HL-60/S4 treated with retinoic acid at 250 ng/mL for 4 days and 3 days (cell line): ENCODE measurements around the gene FBXL16.

Experiments used
- in situ Hi-C: fragments of 300-500 bp; cut with MboI; formaldehyde crosslinking; loops from 2 replicates; pipeline ENCODE4 v1.7.0; 2022; ENCODE audit warnings: low sequenced_read_pairs

The FBXL16 gene

DNA sequence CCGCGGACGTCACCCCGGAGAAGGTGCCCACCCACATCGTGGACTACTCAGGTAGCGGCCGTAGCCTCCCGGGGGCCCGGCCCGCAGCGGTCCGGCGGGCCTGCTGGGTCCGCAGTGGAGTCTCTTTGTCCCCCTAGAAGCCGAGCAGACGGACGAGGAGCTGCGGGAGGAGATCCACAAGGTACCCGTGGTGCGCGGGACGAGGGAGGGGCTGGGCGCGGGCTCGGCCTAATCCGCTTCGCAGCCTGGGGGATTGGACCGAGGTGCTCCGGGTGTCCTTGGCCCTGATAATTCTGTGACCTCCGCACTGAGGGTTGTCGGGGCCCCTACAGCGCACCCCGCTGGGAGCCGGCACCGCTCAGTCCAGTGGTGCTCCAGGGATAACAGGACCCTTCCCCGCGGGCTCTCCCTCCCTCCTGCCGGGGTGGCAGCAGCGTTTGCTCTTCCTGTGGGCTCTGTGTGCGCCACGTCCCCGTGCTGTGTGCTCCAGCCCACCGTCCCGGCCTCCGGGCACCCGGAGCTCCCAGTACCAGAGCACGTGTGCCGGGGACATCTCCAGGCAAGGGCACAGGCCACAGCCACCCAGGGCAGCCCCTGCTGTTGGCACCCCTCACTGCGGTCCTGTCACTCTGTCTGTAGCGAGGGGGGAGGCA lies 37.0 kb downstream of the FBXL16 start:
- in situ Hi-C loops: no loop called here

DNA sequence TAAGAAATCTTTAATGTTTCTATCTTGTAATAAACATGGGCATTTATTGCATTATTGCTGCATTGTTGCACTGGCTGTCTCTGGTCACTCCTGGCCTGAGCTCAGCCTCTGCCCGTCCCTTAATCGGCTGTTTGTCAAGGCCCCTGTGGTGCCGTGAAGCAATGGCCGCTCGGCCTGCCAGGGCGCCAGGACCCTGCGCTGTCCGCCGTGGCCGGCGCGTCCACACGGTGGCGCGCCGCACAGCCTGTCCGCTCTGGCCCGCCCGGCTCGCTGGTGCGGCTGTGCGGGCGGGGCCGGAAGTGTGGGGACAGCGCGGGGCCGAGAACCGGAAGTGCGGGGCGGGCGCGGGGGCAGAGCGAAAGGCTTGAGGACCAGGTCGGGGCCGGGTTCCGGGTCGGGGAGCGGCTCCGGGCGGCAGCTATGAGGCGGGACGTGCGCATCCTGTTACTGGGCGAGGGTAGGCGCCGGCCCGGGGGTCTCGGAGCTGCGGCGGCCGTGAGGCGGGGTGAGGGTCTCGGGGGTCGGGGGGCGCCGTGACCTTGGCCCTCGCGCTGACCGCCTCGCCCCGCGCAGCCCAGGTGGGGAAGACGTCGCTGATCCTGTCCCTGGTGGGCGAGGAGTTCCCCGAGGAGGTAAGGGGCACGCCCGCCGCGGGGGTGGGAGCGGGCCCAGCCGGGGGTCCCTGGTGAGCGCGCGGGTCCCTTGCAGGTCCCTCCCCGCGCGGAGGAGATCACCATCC lies 37.7 kb downstream of the FBXL16 start, which contains the start of gene RHOT2:
TSS of gene RHOT2 (plus strand) at position 353 of the 739 bp plus-strand sequence. CDS start at position 421, 68 bp downstream.
- in situ Hi-C loops: no loop called here

DNA sequence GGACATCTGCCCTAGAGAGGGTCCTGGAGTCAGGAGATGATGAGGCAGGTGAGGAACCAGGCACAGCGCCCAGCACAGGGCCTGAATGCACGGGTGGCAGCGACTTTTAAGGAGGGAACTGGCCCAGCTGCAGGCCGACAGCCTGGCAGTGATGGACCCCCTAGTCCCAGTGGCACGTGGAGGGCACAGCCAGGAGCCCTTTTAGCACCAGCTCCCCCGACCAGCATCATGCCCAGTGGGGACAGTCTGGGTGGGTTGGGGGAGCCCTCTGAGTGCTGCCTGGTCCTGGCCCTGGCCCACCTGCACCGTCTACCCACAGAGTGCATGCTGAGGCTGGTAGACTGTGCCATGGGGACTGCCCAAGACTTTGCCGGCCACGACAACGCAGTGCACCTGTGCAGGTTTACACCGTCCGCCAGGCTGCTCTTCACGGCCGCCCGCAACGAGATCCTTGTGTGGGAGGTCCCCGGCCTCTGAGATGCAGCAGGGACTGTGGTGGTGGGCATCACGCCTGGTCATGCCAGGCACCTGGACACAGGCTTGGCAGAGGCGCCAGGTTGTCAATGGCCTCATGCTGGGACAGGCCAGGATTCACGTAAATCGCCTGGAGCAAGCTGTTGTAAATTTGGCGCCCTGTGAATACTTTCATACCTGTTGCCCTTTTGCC lies 38.4 kb downstream of the FBXL16 start:
- in situ Hi-C loops: no loop called here

DNA sequence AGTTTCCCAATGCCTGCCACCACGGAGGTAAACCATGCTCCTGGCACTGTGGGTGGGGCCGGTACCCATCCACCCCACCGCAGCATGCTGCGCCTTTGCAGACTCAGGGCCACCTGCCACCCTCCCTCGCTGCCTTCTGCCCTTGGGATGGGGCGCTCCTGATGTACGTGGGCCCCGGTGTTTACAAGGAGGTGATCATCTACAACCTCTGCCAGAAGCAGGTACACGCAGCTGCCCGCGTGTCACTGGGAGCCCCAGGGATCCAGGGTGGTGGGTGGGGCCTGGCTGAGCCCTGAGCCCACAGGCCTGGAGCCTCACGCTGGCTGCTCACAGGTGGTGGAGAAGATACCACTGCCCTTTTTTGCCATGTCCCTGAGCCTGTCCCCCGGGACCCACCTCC lies 39.0 kb downstream of the FBXL16 start:
- in situ Hi-C loops: no loop called here

DNA sequence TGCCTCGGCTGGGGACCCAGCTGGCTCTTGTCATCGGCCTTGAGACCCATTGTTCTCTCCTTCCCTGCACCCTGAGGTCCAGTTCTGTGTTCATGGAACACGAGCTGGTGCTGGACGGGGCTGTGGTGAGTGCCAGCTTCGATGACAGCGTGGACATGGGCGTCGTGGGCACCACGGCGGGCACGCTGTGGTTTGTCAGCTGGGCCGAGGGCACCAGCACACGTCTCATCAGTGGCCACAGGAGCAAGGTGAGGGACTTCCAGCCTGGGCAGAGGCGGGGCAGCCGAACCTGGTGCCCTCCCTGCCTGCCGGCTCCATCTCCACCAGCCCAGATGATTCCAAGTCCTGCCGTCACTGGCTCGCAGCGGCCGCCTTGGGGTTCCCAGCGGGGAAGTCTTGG lies 43.0 kb downstream of the FBXL16 start:
- in situ Hi-C loops: no loop called here

DNA sequence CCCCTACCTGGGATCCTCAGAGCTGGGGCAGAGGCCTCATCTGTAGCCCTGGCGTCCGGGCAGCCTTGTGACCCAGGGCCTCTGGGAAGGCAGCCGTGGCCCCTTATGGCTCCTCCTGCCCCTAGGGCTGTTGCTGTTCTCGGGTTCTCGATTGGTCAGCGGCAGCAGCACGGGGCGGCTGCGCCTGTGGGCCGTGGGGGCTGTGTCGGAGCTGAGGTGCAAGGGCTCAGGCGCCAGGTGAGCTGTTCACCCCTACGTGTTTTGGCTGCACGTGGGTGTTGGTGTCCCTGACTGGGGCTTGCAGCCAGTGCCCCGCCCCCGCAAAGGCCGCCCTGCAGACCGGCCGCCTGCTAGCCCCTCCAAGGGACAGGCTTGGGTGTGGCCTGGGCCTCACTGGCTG lies 43.5 kb downstream of the FBXL16 start:
- in situ Hi-C loops: no loop called here

DNA sequence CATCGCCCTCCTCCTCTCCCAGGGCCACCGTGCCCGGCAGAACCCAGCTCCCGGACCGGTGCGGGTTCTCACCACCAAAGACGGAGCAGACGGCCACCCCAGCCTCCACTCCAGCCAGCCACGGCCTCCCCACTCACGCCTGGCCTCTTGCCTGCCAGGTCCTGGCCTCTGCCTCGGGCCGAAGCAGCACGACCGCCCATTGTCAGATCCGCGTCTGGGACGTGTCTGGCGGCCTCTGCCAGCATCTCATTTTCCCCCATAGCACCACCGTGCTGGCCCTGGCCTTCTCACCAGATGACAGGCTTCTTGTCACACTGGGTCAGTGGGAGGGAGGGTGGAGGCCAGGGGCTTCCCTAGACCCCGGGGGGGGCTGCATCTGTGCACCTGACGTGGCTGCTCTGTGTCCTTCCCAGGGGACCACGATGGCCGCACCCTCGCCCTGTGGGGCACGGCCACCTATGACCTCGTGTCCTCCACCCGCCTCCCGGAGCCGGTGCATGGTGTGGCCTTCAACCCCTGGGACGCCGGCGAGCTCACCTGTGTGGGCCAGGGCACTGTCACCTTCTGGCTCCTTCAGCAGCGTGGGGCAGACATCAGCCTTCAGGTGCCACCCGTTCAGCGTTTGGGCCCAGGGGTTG lies 44.3 kb downstream of the FBXL16 start:
- in situ Hi-C loops: no loop called here

DNA sequence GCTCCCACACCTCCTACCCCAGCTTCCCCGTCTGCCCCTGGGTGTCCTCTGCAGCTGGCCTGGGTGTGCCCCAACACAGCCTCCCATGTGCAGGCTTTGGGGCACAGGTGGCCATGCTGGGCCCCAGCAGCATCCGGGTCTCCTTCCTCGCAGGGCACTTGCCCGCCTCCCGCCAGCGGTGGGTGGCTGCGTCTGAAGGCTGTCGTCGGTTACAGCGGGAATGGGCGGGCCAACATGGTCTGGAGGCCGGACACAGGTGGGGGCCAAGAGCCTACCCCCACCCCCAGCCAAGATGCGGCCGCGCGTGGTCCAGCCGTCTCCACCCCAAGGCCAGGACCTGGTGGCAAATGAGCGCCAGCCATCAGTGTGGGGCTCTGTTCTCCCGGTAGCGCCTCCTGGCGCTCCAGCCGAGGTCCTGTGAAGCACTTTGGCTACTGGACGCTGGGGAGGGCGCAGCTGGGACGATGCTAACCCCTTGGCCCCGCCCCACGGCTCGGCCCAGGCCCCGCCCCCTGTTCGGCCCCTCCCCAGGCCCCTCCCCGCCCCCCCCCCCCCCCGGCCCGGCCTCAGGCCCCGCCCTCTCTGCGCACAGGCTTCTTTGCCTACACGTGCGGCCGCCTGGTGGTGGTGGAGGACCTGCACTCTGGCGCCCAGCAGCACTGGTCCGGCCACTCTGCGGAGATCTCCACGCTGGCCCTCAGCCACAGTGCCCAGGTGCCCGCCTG lies 45.0 kb downstream of the FBXL16 start:
- in situ Hi-C loops: no loop called here

DNA sequence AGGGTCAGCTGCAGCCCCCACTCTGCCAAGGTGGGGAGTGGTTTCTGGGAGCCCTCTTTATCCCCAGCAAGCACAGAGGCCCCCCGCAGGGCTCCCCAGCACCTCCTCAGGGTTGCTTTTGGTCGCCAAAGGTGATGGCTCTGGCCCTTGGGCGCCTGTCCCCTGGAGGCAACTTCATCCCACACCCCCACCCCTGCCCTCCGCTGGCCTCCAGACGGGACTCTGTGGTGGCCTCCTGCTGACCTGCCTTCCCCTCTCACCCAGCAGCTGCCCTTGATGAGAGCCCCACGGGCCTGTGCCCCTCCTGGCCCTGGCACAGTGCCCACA lies 45.5 kb downstream of the FBXL16 start:
- in situ Hi-C loops: no loop called here

DNA sequence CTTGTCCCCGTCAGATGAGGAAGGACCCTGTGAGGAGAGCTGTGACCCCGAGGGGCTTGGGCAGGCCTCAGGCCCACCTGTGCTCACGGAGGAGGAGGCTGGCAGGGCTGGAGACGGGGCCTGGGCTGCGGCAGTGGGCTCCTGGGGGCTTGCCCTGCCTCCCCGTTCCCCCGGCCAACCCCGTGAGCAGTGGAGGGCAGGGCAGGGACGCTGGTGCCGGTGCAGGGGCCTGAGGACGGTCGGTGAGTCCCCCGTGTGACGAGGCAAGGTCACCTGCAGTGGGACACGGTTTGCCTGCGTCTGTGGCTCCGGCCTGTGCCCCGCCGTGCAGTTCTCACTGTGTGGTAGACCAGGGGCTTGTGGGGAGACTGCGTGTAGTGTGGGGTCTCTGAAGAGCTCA lies 46.0 kb downstream of the FBXL16 start:
- in situ Hi-C loops: no loop called here

DNA sequence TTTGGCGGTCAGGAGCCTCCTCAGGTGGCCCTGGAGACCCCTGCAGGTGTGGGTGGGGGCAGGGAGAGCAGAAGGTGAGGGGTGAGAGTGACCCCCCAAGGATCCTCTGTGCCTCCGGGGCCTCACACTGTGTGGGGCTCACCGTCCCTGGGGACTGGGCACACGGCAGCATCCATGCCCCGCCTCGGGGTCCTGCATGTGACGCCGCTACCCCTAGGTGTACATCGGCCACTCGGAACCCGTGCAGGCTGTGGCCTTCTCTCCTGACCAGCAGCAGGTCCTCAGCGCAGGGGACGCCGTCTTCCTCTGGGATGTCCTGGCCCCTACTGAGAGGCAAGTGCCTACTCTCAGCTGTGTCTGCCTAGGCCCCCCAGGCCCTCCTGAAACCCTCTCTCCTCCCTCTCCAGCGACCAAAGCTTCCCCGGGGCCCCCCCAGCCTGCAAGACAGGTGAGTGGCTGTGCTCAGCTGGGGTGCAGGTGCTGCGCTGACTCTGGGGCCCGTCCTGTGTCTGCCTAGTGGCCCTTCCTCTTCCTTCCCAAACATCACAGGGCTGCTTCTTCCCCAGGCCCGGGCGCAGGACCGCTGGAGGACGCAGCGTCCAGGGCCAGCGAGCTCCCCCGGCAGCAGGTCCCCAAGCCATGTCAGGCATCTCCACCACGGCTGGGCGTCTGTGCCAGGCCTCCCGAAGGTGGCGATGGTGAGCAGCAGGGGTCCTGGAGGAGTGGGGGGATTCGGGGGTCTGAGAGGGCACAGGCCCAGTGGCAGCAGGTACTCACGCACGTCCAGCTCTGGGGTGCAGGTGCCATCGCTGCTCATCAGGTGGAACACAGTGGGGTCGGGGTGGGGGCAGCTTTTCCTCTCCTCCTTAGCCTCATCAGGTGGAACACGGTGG lies 46.7 kb downstream of the FBXL16 start:
- in situ Hi-C loops: no loop called here

DNA sequence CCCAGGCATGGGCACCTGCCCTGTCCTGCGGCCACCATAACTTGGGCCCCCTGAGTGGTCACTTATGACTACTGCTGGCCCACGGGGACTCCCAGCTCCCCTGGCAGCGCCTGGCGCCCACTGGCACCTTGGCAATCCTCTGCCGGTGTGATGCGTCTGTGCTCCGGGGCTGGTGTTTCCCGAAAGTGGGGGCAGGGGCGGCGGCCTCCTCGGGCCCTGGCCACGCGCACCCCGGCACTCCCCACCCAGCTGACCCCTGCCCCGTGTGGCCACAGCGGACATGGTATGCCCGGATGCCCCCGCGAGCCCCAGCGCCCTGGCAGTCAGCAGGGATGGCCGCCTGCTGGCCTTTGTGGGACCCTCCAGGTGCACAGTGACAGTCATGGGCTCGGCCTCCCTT lies 48.1 kb downstream of the FBXL16 start:
- in situ Hi-C loops: no loop called here

DNA sequence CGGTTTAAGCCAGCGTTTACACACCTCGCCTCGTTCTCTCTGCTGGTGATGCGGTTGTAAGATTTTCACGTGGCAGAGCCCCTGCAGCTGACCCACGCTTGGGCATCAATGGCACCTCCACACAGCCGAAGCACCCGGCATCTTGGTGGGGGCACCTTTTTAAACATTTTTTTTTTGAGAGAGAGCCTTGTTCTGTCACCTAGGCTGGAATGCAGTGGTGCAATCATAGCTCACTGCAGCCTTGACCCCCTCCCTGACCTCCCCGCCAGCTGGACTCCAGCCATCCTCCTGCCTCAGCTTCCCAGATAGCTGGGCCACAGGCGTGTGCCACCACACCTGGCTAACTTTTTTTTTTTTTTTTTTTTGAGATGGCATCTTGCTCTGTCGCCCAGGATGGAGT lies 51.6 kb downstream of the FBXL16 start:
- in situ Hi-C loops: no loop called here

DNA sequence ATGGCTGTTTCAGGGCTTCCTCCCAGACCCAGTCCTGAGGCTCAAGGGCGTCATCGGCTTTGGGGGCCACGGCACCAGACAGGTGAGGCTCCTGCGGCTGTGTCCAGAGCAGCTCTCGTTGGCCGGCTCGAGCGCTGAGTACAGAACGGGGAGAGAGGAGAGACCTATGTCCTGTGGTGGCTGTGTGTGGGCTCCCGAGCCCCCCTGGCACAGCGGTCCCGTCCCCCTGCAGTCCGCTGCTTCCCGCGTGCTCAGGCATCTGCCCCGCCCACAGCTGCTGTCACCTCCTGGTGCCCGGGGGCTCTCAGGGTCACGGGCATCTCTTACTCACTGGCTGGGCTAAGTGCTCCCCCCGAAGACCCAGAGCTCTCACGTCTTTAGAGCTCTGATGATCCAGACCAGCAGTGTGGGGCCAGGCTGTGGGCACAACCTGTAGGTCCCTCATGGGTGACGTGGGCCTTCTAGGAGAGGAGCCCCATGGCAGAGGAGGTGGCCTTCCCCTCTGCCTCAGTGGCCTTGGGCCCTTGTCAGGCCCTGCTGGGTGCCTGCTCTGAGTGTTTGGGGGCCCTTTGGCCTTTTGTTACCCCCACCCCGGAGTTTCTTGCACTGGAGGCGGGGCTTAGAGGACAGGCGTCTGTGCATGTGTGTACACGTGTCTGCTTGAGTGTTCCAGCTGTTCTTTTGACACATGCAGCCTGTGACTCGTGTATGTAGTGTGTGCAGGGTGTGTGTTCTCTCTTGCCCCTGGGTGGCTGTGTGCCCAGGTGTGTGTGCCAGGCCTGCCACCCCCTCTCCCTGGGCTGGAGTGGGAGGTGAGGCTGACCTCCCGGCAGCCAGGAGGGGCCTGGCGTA lies 52.9 kb downstream of the FBXL16 start:
- in situ Hi-C loops: no loop called here

DNA sequence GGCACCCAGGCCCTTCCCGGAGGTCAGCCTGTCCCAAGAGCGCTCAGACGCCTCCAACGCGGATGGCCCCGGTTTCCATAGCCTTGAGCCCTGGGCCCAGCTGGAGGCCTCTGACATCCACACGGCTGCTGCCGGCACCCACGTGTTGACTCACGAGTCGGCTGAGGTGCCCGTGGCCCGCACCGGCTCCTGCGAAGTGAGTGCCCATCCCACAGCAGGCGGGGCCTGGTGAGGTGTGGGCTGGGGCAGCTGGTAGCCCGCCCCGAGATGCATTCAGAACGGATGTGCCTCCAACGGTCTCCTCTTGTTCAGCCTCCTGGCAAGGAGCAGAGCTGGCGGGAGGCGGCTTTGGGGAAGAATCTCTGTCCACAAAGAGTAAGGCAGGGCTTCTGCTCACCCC lies 53.8 kb downstream of the FBXL16 start:
- in situ Hi-C loops: no loop called here

DNA sequence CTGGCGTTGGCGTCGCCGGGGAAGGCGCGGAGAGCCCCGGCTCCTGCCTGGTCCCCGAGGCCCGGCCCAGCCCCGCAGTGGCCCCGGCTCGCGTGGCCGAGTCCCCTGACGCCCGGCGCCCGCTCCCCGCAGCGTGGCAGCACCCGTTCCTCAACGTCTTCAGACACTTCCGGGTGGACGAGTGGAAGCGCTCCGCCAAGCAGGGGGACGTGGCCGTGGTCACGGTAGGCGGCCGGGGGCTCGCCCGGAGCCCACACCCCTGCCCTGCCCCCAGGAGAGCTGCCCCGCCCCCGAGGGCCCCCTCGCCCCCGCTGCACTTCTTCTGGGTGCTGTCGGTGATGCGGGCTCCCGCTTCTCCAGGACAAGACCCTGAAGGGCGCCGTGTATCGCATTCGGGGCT lies 56.0 kb downstream of the FBXL16 start:
- in situ Hi-C loops: no loop called here

DNA sequence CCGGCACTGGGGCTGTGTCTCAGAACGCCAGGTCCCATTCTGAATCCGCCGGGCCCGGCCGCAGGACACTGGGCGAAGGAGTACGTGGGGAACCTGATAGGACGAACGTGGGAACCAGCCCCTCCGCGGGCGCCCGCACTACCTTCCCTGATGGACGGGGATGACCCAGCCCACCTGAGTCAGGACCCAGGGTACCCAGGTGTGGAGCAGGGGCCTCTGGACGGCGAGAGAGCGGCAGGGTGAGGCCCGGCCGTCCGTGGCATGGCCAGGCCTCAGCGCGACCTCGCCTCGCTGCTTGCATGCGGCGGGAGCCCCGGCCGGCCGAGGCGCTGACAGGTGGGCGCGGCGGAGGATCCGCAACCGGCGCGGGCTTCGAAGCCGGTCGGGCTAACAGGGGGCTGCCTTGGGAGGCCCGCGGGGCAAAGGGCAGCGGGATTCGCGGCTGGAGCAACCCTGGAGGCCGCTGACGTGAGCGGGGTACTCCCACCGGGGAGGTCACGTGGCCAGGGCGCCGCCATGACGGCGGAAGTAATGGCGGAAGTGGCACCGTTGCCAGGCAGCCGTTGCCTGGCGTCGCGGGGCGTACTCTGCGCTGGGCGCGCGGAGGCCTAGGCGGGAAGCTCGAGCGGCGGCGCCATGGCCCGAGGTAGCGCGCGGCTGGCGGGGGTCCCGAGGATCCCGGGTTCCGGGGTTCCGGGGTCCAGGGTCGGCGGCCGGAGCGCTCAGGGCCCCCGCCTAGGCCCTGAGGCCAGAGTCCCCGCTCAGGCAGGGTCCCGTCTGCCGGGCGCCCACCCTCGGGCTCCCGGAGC lies 56.6 kb downstream of the FBXL16 start, which contains the start of gene WDR90:
TSS of gene WDR90 (plus strand) at position 585 of the 809 bp plus-strand sequence. CDS start at position 637, 52 bp downstream.
- in situ Hi-C loops: no loop called here

DNA sequence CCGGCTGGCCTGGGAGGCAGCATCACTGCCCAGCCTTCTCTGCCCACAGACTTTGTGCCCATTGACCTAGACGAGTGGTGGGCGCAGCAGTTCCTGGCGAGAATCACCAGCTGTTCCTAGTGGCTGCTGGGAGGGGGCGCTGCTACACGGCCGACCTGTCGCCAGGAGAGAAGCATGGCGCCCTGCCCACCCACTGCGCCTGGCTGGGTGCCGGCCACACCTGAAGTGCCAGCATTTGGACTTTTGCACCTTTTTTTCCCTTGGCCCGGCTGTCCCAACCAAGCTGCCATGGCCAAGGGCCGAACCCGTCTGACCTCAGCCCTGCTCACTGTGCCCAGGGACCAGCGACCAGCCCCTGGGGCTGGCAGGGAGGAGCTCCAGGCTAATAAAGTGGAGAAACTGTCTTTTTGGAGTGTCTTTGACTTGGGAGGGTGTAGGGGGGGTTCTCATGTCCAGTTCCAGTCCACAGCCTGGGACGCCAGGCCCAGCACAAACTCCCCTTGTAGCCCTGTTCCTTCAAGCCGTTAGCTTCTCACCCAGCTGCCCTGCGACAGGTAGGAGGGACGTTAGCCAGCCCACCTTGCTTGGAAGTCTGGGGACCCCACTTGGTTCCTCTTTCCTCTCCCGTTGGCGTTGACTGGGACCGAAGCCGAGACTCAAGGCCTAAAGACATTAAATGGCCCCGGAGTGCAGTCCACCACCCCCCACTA lies 57.4 kb downstream of the FBXL16 start:
- in situ Hi-C loops: no loop called here
